ENCODE measurements around the gene CCT8. TPM values are rescaled to one million over a fixed set of nuclear protein-coding genes. Genes with fewer than 3 reads are reported as not detected.
A peak's percentile ranks its signal among the peaks of the same experiment; 100 is the strongest.

CCT8 gene, protein sequence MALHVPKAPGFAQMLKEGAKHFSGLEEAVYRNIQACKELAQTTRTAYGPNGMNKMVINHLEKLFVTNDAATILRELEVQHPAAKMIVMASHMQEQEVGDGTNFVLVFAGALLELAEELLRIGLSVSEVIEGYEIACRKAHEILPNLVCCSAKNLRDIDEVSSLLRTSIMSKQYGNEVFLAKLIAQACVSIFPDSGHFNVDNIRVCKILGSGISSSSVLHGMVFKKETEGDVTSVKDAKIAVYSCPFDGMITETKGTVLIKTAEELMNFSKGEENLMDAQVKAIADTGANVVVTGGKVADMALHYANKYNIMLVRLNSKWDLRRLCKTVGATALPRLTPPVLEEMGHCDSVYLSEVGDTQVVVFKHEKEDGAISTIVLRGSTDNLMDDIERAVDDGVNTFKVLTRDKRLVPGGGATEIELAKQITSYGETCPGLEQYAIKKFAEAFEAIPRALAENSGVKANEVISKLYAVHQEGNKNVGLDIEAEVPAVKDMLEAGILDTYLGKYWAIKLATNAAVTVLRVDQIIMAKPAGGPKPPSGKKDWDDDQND
- 201 TPM for polyA plus RNA-seq (2012; ENCODE audit: insufficient read length, low read depth)

DNA sequence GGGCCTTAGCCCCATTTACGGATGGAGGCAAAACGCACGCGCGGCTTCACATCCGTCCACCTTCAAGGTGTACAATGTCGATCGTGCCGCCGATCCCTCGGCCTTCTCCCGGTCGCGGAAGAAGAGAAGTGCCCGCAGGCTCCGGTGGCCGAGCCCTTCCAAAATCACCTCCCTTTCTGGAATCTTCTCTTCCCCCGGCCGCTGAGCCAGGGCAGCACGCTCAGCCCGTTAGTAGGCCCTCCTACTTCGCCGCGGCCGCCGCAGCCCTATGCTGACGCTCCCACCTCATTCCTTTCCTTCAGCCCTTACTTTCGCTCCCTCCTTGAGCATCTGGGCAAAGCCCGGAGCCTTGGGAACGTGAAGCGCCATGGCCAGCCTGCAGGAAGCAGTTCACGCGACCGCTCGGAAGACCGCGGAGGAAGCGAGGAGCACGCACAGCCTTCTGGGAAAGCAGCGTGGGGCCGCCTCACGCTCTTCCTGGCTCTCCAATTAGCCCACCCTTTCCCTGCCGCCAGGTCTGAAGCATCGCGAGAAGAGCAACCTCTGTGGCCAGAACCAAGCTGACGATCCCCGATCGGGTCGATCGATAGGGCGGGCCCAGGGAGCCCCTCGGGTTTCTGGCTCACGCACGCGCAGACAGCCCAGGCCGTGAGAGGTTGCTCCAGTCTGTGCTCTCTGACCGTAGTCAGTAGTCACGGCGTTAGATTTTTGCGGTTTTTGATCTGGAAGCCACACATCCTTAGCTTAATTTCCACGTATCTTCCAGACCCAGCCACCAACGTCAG, at the start of gene CCT8:
TSS of gene CCT8 (minus strand) at position 427 of the 785 bp plus-strand sequence. CDS start at position 369, 58 bp downstream.
- TF ChIP-seq SIN3A (IDR thresholded peaks at IDR 0.05; ENCODE audit: borderline replicate concordance, insufficient read depth, low read length) (peak; percentile 88; the same call in 1 of the 2 replicates), POLR2AphosphoS5 (IDR thresholded peaks at IDR 0.05; ENCODE audit: low read depth, low read length) (peak; percentile 98), FOXP2 (optimal IDR thresholded peaks at IDR 0.05; ENCODE audit: borderline replicate concordance, extremely low read depth, extremely low read length, insufficient read depth) (peak; percentile 93), TAF1 (IDR thresholded peaks at IDR 0.05; ENCODE audit: borderline replicate concordance, insufficient read depth, low read length) (peak; percentile 95), REST (IDR thresholded peaks at IDR 0.05; ENCODE audit: insufficient read depth in 1 of 2, low read depth in 2 of 2, low read length in 2 of 2) (peak; percentile 30 to 52; a peak in 1 of 4 replicates)

DNA sequence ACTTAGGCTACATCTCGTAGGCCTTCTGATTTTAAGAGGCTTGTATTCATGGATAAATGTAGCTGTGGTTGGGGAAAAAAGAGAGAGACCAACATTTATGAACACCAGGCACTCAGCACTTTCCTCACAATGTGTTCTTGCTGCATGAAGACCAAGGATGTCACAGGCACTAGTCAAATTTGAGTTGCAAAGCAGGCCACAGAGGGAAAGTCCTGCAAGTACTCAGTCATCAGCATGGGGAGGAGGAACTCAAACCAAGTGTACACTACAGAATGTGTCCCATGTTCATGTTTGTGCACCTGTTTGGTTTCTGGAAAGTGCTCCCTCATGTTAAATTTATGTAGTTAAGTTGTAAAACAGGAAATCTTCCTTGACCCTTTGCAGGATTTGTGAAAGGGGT, 48.3 kb upstream of the CCT8 start:
- TF ChIP-seq SIN3A (IDR thresholded peaks at IDR 0.05; ENCODE audit: borderline replicate concordance, insufficient read depth, low read length) = no peak
- TF ChIP-seq FOXP2 (optimal IDR thresholded peaks at IDR 0.05; ENCODE audit: borderline replicate concordance, extremely low read depth, extremely low read length, insufficient read depth) = no peak
- no peak for TF ChIP-seq TAF1 (IDR thresholded peaks at IDR 0.05; ENCODE audit: borderline replicate concordance, insufficient read depth, low read length)
- no peak for TF ChIP-seq POLR2AphosphoS5 (IDR thresholded peaks at IDR 0.05; ENCODE audit: low read depth, low read length)
- TF ChIP-seq REST (IDR thresholded peaks at IDR 0.05; ENCODE audit: insufficient read depth in 1 of 2, low read depth in 2 of 2, low read length in 2 of 2) = no peak

DNA sequence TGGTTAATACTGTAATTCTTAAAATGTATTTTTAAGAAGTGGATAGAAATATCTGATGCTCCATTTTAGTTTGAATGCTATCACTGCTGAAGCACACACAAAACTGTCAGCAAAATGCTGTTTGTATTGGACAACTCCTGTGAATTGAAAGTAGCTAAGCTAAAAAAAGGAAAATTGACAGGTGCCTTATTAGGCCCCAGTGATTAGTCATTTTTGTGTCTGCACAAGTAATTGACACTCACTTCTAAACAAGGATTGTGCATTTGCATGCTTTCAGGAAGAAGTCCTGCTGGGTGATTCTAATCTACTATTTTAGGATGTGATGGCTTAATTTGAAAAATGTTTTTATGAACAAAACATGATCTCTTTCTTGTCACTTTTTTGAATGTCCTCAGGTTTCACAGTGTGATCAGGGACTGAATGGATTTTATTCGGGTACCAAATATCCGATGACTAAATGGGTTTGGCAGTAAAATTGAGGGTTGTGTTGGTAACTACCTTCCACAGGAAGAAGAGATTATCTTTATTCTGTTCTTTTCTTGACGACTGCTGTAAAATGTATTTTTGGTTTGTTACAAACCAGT, 44.0 kb upstream of the CCT8 start:
- TF ChIP-seq POLR2AphosphoS5 (IDR thresholded peaks at IDR 0.05; ENCODE audit: low read depth, low read length) (no peak), FOXP2 (optimal IDR thresholded peaks at IDR 0.05; ENCODE audit: borderline replicate concordance, extremely low read depth, extremely low read length, insufficient read depth) (no peak), SIN3A (IDR thresholded peaks at IDR 0.05; ENCODE audit: borderline replicate concordance, insufficient read depth, low read length) (no peak), TAF1 (IDR thresholded peaks at IDR 0.05; ENCODE audit: borderline replicate concordance, insufficient read depth, low read length) (no peak), REST (IDR thresholded peaks at IDR 0.05; ENCODE audit: insufficient read depth in 1 of 2, low read depth in 2 of 2, low read length in 2 of 2) (no peak)

- TF ChIP-seq TAF1 (IDR thresholded peaks at IDR 0.05; ENCODE audit: borderline replicate concordance, insufficient read depth, low read length) (no peak), SIN3A (IDR thresholded peaks at IDR 0.05; ENCODE audit: borderline replicate concordance, insufficient read depth, low read length) (no peak), REST (IDR thresholded peaks at IDR 0.05; ENCODE audit: insufficient read depth in 1 of 2, low read depth in 2 of 2, low read length in 2 of 2) (no peak), FOXP2 (optimal IDR thresholded peaks at IDR 0.05; ENCODE audit: borderline replicate concordance, extremely low read depth, extremely low read length, insufficient read depth) (no peak), POLR2AphosphoS5 (IDR thresholded peaks at IDR 0.05; ENCODE audit: low read depth, low read length) (no peak)
Observed at GRCh38 chr21:29115899-29116298, 42.5 kb upstream of the CCT8 start.

Data from PFSK-1 (cell line).